ENCODE measurements around the gene CDS2. TPM values are rescaled to one million over a fixed set of nuclear protein-coding genes. Genes with fewer than 3 reads are reported as not detected.

The CDS2 gene
- total RNA-seq, 4 donors from 2014 or later = 34.0 to 55.4 (median 40.9) TPM

- DNase-seq = no peak
- intact Hi-C loops (cut with DNase I) = no loop called here
- H3K36me3 ChIP-seq = no peaks in the 10 kb centered on the region
- H3K27ac ChIP-seq = no peak overlapping the region
- H3K9me3 ChIP-seq = no peaks in the 10 kb centered on the region
- TF ChIP-seq CTCF (IDR thresholded peaks at IDR 0.05) (no peak), POLR2A (IDR thresholded peaks at IDR 0.05) (no peak)
- no peaks in the 10 kb centered on the region for H3K27me3 ChIP-seq
- peaks cover 3 to 10% of the 10 kb centered on the region in 2 donors for H3K4me1 ChIP-seq
- WGBS, 2 donors = 89 to 90% methylated on average over 6 of the region's 6 CpGs
- no peak overlapping the region for H3K4me3 ChIP-seq (replicated peaks in 1 of 3)
Observed at GRCh38 chr20:5133998-5134397, 7.2 kb downstream of the CDS2 start.

GRCh38 chr20:5135363-5136012, 8.7 kb downstream of the CDS2 start:
- Histone ChIP-seq H3K4me1 (peaks cover 3 to 9% of the 10 kb centered on the region in 2 donors), H3K36me3 (no peaks in the 10 kb centered on the region), H3K27me3 (no peaks in the 10 kb centered on the region), H3K9me3 (no peaks in the 10 kb centered on the region), H3K4me3 (replicated peaks in 1 of 3) (no peak overlapping the region), H3K27ac (no peak overlapping the region)
- intact Hi-C loops (cut with DNase I) = no loop called here
- WGBS, 2 donors = 84 to 89% methylated on average over 4 of the region's 4 CpGs
- DNase-seq = no peak
- no peak for TF ChIP-seq CTCF (IDR thresholded peaks at IDR 0.05)
- TF ChIP-seq POLR2A (IDR thresholded peaks at IDR 0.05) = no peak

- DNase-seq = no peak
- peaks cover 3 to 14% of the 10 kb centered on the region in 2 donors for H3K4me1 ChIP-seq
- no peak for TF ChIP-seq POLR2A (IDR thresholded peaks at IDR 0.05)
- TF ChIP-seq CTCF (IDR thresholded peaks at IDR 0.05) = no peak
Observed at GRCh38 chr20:5136096-5136495, 9.3 kb downstream of the CDS2 start.

GRCh38 chr20:5140195-5140594, 13.4 kb downstream of the CDS2 start:
- Histone ChIP-seq H3K9me3 (no peaks in the 10 kb centered on the region), H3K27me3 (no peaks in the 10 kb centered on the region), H3K27ac (no peak overlapping the region), H3K4me3 (replicated peaks in 1 of 3) (no peak overlapping the region), H3K4me1 (peaks cover 4 to 24% of the 10 kb centered on the region in 2 donors), H3K36me3 (no peaks in the 10 kb centered on the region)
- no peak for DNase-seq
- TF ChIP-seq POLR2A (IDR thresholded peaks at IDR 0.05) = no peak
- TF ChIP-seq CTCF (IDR thresholded peaks at IDR 0.05) = no peak
- intact Hi-C loops (cut with DNase I) = no loop called here

More at GRCh38 chr20:5136096-5136495, 9.3 kb downstream of the CDS2 start:
- Histone ChIP-seq H3K27ac (no peak overlapping the region), H3K27me3 (no peaks in the 10 kb centered on the region), H3K36me3 (no peaks in the 10 kb centered on the region), H3K9me3 (no peaks in the 10 kb centered on the region), H3K4me3 (replicated peaks in 1 of 3) (no peak overlapping the region)
- 64 to 75% methylated on average over 4 of the region's 4 CpGs for WGBS, 2 donors
- intact Hi-C loops (cut with DNase I) = no loop called here

- no peaks in the 10 kb centered on the region for H3K36me3 ChIP-seq
- peaks cover 4 to 25% of the 10 kb centered on the region in 2 donors for H3K4me1 ChIP-seq
- peak in 1 of 2 donors; percentile 4 for DNase-seq
- H3K4me3 ChIP-seq (replicated peaks in 1 of 3) = no peak overlapping the region
- TF ChIP-seq CTCF (IDR thresholded peaks at IDR 0.05) (no peak), POLR2A (IDR thresholded peaks at IDR 0.05) (no peak)
- H3K9me3 ChIP-seq = no peaks in the 10 kb centered on the region
- 21 to 39% methylated on average over 2 of the region's 2 CpGs for WGBS, 2 donors
- H3K27ac ChIP-seq = no peak overlapping the region
- intact Hi-C loops (cut with DNase I) = no loop called here
- no peaks in the 10 kb centered on the region for H3K27me3 ChIP-seq
Observed at GRCh38 chr20:5141615-5142014, 14.8 kb downstream of the CDS2 start.
